HEK293T (cell line): ENCODE data around the gene ALDH7A1.
A peak's percentile ranks its signal among the peaks of the same experiment; 100 is the strongest.

ENCODE experiments used
- CTCF ChIA-PET: fragments of 350-600 bp; formaldehyde crosslinking; extraction: SDS; loops from one replicate; lab custom pipeline; 2021; ENCODE audit warnings: antibody characterized with exemption, inconsistent platforms; lab: Yijun Ruan, JAX
- POLR2A ChIA-PET: fragments of 350-600 bp; formaldehyde crosslinking; extraction: SDS; loops from one replicate; lab custom pipeline; 2020; ENCODE audit warnings: antibody characterized with exemption, inconsistent platforms; lab: Yijun Ruan, JAX
- DNase-seq: peaks from one replicate; pipeline ENCODE4 v3.0.0; 2012; ENCODE audit warnings: mixed read lengths; ENCODE audit errors: extremely low spot score
- ARNT ChIP-seq: fragments of 450-650 bp; IDR thresholded peaks from 2 replicates; pipeline ENCODE4 v1.6.1; 2017; ENCODE audit warnings: mild to moderate bottlenecking
- BHLHE40 ChIP-seq: fragments of 450-650 bp; IDR thresholded peaks from 2 replicates; pipeline ENCODE4 v1.6.1; 2016; ENCODE audit warnings: mild to moderate bottlenecking, moderate library complexity, borderline replicate concordance
- CTBP1 ChIP-seq: fragments of 450-650 bp; IDR thresholded peaks from 2 replicates; pipeline ENCODE4 v1.6.1; 2016; ENCODE audit warnings: borderline replicate concordance
- ELF4 ChIP-seq: fragments of 450-650 bp; IDR thresholded peaks from 2 replicates; pipeline ENCODE4 v1.6.1; 2017; ENCODE audit warnings: antibody characterized with exemption
- FOXA1 ChIP-seq: fragments of 450-650 bp; IDR thresholded peaks from 2 replicates; pipeline ENCODE4 v1.6.1; 2016; ENCODE audit warnings: mild to moderate bottlenecking
- FOXK2 ChIP-seq: fragments of 450-650 bp; IDR thresholded peaks from 2 replicates; pipeline ENCODE4 v1.6.1; 2016; ENCODE audit warnings: mild to moderate bottlenecking
- FOXM1 ChIP-seq: fragments of 450-650 bp; IDR thresholded peaks from 2 replicates; pipeline ENCODE4 v1.6.1; 2017; ENCODE audit warnings: mild to moderate bottlenecking, borderline replicate concordance
- HDGF ChIP-seq: fragments of 450-650 bp; IDR thresholded peaks from 2 replicates; pipeline ENCODE4 v1.6.1; 2017; ENCODE audit warnings: antibody characterized with exemption, borderline replicate concordance
- L3MBTL2 ChIP-seq: fragments of 450-650 bp; conservative IDR thresholded peaks from 2 replicates; pipeline ENCODE4 v1.6.1; 2016; ENCODE audit warnings: mild to moderate bottlenecking
- LEF1 ChIP-seq: fragments of 450-650 bp; IDR thresholded peaks from 2 replicates; pipeline ENCODE4 v1.6.1; 2017; ENCODE audit warnings: mild to moderate bottlenecking, borderline replicate concordance
- NFRKB ChIP-seq: fragments of 450-650 bp; IDR thresholded peaks from 2 replicates; pipeline ENCODE4 v1.6.1; 2016; ENCODE audit warnings: mild to moderate bottlenecking, moderate library complexity
- SP1 ChIP-seq: fragments of 450-650 bp; IDR thresholded peaks from 2 replicates; pipeline ENCODE4 v1.6.1; 2017
- SUZ12 ChIP-seq: fragments of 450-650 bp; IDR thresholded peaks from 2 replicates; pipeline ENCODE4 v1.6.1; 2016; ENCODE audit warnings: mild to moderate bottlenecking
- TARDBP ChIP-seq: fragments of 450-650 bp; IDR thresholded peaks from 2 replicates; pipeline ENCODE4 v1.6.1; 2016
- ZNF384 ChIP-seq: fragments of 450-650 bp; IDR thresholded peaks from 2 replicates; pipeline ENCODE4 v1.6.1; 2016
- TF ChIP-seq, protein P1 (sequence below): fragments of 450-650 bp; IDR thresholded peaks from 2 replicates; pipeline ENCODE4 v1.6.1; 2016

ALDH7A1 gene

DNA sequence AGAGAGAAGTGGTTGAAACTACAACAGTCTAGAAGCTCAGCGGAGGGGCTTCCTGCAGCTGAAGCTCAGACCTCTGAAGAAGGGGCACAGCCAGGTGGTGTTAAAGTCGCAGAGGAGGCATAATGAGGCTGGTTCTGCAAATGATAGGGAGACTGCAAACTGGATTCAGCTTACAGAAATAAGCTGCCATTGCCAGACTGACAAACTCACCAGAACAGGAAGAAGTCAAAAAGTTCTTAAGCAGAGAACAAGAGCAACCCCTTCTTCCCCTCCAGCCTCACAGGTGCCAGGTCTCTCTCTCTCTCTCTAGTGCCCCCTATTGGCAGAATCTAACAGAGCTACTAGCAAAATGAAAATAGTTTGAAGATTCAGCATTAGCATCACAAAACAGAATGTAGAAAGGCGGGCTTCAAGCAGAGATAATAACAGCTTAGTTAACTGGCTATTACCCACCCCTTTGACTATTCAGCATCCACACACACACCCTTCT lies 95.1 kb downstream of the ALDH7A1 start:
- POLR2A ChIA-PET, result interaction anchor here (1.2 kb wide), 1 partner anchor 95 kb away, joined by 3 read pairs; the partner anchor contains the start of gene ALDH7A1
- CTCF ChIA-PET, result interaction anchor here (0.6 to 2.5 kb wide), 27 partner anchors 10 to 788 kb away, joined by 3 to 33 read pairs (median 5); no protein-coding TSS in a partner anchor
- TF ChIP-seq ZNF384, result no peak
- no peak for TF ChIP-seq L3MBTL2
- TF ChIP-seq ARNT, result no peak
- peak; percentile 39 for DNase-seq

DNA sequence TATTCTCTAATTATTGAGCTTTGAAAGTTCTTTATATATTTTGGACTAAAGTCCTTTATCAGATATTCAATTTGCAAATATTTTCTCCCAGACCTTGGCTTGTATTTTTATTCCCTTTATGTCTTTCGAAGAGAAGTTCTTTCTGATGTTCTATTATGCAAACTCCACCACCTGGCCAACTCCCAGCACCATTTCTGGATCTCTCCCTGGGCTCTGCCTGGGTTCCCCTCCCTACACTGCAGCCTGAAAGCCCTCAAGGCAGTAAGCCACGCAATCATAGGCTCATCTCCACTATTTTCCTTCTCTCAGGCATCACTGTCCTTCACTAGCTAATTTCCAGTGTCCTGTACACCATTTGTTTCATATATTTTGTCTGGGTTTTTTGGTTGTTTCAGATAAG lies 95.7 kb downstream of the ALDH7A1 start:
- POLR2A ChIA-PET, result interaction anchor here (1.2 kb wide), 1 partner anchor 96 kb away, joined by 3 read pairs; the partner anchor contains the start of gene ALDH7A1

DNA sequence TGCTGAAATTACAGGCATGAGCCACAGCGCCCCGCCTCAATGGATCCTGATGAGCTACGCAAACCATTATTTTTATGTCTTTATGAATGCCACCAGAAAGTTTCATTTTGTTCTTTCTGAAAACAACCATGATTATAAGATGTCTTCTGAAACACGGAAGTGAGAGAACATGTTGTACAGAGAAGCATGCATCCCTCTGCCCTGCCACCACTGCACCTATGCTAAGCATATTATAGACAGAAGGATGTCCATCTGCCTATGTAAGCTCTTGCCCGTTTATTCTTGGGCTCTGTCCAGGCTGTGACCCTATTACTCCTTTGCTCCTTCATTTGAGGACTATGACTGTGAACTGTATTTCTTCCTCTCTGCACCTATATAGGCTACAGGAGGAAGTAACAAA lies 97.5 kb downstream of the ALDH7A1 start:
- no peak for DNase-seq
- ChIA-PET CTCF (no interaction called here), POLR2A (no interaction called here)
- TF ChIP-seq SUZ12, result no peak
- TF ChIP-seq L3MBTL2, result no peak
- TF ChIP-seq ZNF384, result no peak
- TF ChIP-seq BHLHE40, result no peak
- TF ChIP-seq LEF1, result no peak
- TF ChIP-seq ELF4, result no peak
- no peak for TF ChIP-seq FOXA1
- TF ChIP-seq SP1, result no peak
- no peak for TF ChIP-seq NFRKB
- no peak for TF ChIP-seq FOXM1
- TF ChIP-seq, protein P1, sequence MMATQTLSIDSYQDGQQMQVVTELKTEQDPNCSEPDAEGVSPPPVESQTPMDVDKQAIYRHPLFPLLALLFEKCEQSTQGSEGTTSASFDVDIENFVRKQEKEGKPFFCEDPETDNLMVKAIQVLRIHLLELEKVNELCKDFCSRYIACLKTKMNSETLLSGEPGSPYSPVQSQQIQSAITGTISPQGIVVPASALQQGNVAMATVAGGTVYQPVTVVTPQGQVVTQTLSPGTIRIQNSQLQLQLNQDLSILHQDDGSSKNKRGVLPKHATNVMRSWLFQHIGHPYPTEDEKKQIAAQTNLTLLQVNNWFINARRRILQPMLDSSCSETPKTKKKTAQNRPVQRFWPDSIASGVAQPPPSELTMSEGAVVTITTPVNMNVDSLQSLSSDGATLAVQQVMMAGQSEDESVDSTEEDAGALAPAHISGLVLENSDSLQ, result no peak
- no peak for TF ChIP-seq TARDBP
- TF ChIP-seq CTBP1, result no peak
- no peak for TF ChIP-seq HDGF
- TF ChIP-seq ARNT, result no peak
- no peak for TF ChIP-seq FOXK2

More for the DNA sequence above, 95.7 kb downstream of the ALDH7A1 start:
- CTCF ChIA-PET, result interaction anchor here (0.7 to 2.5 kb wide), 15 partner anchors 10 to 161 kb away, joined by 3 to 33 read pairs (median 5); no protein-coding TSS in a partner anchor
- TF ChIP-seq ARNT, result no peak
- TF ChIP-seq SUZ12, result no peak
- no peak for TF ChIP-seq NFRKB
- no peak for TF ChIP-seq L3MBTL2
- no peak for TF ChIP-seq FOXK2
- TF ChIP-seq, protein P1, result no peak
- no peak for TF ChIP-seq SP1
- DNase-seq, result no peak

DNA sequence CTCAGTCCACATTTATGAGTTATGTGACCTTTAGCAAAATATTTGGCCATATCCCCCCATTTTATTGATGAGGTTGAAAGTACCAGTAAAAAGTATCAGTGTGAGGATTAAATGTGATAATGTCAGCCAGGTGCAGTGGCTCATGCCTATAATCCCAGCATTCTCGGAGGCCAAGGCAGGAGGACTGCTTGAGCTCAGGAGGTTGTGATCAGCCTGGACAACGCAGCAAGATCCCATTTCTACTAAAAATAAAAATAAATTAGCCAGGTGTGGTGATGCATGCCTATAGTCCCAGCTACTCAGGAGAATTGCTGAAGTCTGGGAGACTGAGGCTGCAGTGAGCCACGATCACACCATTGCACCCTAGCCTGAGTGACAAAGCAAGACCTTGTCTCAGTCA lies 100.6 kb downstream of the ALDH7A1 start:
- ChIA-PET CTCF (interaction anchor here (0.6 kb wide), 1 partner anchor 39 kb away, joined by 3 read pairs; no protein-coding TSS in a partner anchor), POLR2A (no interaction called here)
- no peak for DNase-seq
- TF ChIP-seq SUZ12, result no peak
- TF ChIP-seq NFRKB, result no peak

DNA sequence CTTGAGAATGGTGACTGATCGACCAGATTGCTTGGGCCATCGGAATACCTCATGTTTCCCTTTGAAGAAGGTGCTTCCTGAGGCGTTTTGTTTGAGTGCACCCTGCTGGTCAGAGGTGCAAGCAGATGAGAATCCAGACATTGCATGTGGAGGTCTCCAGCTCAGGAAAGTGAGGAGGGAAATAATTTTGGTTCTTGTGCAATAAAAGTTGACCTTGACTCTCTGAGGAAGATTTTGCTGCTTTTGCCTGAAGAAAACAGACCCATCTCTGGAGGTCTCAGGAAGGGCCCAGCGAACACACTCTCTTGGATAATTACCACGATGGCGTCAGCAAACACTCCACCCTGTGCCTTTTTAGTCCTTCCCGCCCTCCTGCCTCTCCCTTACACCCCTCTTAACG lies 102.1 kb downstream of the ALDH7A1 start:
- CTCF ChIA-PET, result interaction anchor here (1.3 kb wide), 1 partner anchor 142 kb away, joined by 5 read pairs; no protein-coding TSS in a partner anchor
- no peak for DNase-seq
- POLR2A ChIA-PET, result no interaction called here
- TF ChIP-seq ARNT, result no peak
- no peak for TF ChIP-seq HDGF
- TF ChIP-seq, protein P1, result no peak
- no peak for TF ChIP-seq ELF4
- TF ChIP-seq ZNF384, result no peak
- no peak for TF ChIP-seq SUZ12
- TF ChIP-seq SP1, result no peak
- no peak for TF ChIP-seq LEF1
- no peak for TF ChIP-seq CTBP1
- no peak for TF ChIP-seq TARDBP
- no peak for TF ChIP-seq BHLHE40
- TF ChIP-seq FOXM1, result no peak
- no peak for TF ChIP-seq FOXK2
- no peak; the same call in 1 of the 2 replicates for TF ChIP-seq L3MBTL2
- TF ChIP-seq NFRKB, result no peak
- no peak for TF ChIP-seq FOXA1

DNA sequence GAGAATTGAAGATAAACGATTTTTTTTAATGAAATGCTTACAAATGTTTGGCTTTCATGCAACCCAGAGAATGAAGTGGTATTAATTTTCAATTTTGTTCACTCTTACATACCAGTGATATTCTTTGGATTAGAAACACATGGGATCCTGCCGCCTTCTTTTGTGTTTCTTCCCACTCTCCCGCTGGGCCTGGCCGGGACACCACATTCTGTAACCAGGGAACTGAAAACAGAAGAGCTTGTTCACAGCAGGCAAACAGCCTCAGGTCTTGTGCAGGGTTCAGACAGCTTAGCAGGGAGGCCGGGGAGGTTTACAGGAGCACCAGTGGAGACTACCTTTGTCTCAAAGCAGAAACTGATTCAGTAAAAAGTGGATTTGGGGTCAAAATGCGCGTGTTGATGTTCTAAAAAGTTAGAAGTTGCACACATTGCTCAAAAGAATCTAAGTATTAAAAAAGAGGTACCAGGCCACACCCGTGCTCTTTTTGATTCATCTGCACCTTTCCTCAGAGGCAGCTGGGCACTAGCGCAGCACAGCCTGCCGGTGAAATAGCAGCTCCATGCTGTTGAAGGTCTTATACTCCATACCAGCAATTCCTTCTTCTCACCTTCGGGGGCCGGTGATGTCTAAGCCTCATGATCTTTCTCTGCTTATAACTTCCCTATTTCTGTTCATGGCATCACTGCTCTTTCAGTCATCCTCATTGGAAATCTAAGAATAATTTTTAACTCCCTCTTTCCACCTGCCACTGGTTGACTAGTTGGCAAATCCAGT lies 104.7 kb downstream of the ALDH7A1 start:
- DNase-seq, result peak; percentile 38
- TF ChIP-seq LEF1 (no peak), L3MBTL2 (0 out of 2 replicates have a peak, but pooled peaks have one; percentile 17)
- POLR2A ChIA-PET, result no interaction called here
- CTCF ChIA-PET, result interaction anchor here (1.6 to 4.5 kb wide), 2 partner anchors 10 to 132 kb away, joined by 4 to 33 read pairs; no protein-coding TSS in a partner anchor
